Measurements from ENCODE around the gene PPP1R37.
A peak's percentile ranks its signal among the peaks of the same experiment; 100 is the strongest.

Gene PPP1R37

GRCh38 chr19:45170146-45171106 is 77.4 kb downstream of the PPP1R37 start:
- DNase-seq (ENCODE audit: low spot score): no peak

- DNase-seq (ENCODE audit: low spot score): no peak
Measured at GRCh38 chr19:45171211-45171623, 78.2 kb downstream of the PPP1R37 start.

GRCh38 chr19:45172173-45172572 is 79.2 kb downstream of the PPP1R37 start:
- no peak for DNase-seq (ENCODE audit: low spot score)

GRCh38 chr19:45172611-45173208 is 79.7 kb downstream of the PPP1R37 start:
- DNase-seq (ENCODE audit: low spot score): no peak

- no peak for DNase-seq (ENCODE audit: low spot score)
Measured at GRCh38 chr19:45173816-45174215, 80.8 kb downstream of the PPP1R37 start.

- no peak for DNase-seq (ENCODE audit: low spot score)
Measured at GRCh38 chr19:45175515-45176345, 82.8 kb downstream of the PPP1R37 start.

GRCh38 chr19:45177817-45178261 is 84.9 kb downstream of the PPP1R37 start, which contains the start of gene TRAPPC6A:
TRAPPC6A (minus strand) TSS chr19:45178237; CDS start chr19:45178218, 19 bp downstream.
- DNase-seq (ENCODE audit: low spot score): no peak

- peak; percentile 100 for DNase-seq (ENCODE audit: low spot score)
Measured at GRCh38 chr19:45178262-45179071, 85.5 kb downstream of the PPP1R37 start, which contains the start of gene BLOC1S3. BLOC1S3 (plus strand) TSS chr19:45178784; CDS start chr19:45179297, 513 bp downstream.

GRCh38 chr19:45179072-45179891 is 86.3 kb downstream of the PPP1R37 start:
- DNase-seq (ENCODE audit: low spot score): peak; percentile 38

GRCh38 chr19:45179892-45180370 is 87.0 kb downstream of the PPP1R37 start:
- no peak for DNase-seq (ENCODE audit: low spot score)

- DNase-seq (ENCODE audit: low spot score): no peak
Measured at GRCh38 chr19:45180936-45181335, 88.0 kb downstream of the PPP1R37 start.

- no peak for DNase-seq (ENCODE audit: low spot score)
Measured at GRCh38 chr19:45182758-45183157, 89.8 kb downstream of the PPP1R37 start.

- no peak for DNase-seq (ENCODE audit: low spot score)
Measured at GRCh38 chr19:45184115-45184514, 91.1 kb downstream of the PPP1R37 start.

GRCh38 chr19:45186509-45187334 is 93.7 kb downstream of the PPP1R37 start:
- no peak for DNase-seq (ENCODE audit: low spot score)

GRCh38 chr19:45187421-45188100 is 94.6 kb downstream of the PPP1R37 start:
- peak; percentile 48 for DNase-seq (ENCODE audit: low spot score)

- no peak for DNase-seq (ENCODE audit: low spot score)
Measured at GRCh38 chr19:45189971-45190370, 97.0 kb downstream of the PPP1R37 start.

- DNase-seq (ENCODE audit: low spot score): no peak
Measured at GRCh38 chr19:45191375-45191774, 98.4 kb downstream of the PPP1R37 start.

- DNase-seq (ENCODE audit: low spot score): peak; percentile 14
Measured at GRCh38 chr19:45195764-45196163, 102.8 kb downstream of the PPP1R37 start.
